Inflammatory macrophage treated with lipopolysaccharide for 1 hour (primary cell): ENCODE results near the gene KCNAB2.
A peak's percentile ranks its signal among the peaks of the same experiment; 100 is the strongest.

Experiments
- DNase-seq, 2 donors: peaks; one replicate each; pipeline ENCODE4 v3.0.0-alpha.2; 2020 to 2022

KCNAB2 gene

GRCh38 chr1:6033986-6034749, 11.5 kb upstream of the KCNAB2 start:
- peak in 1 of 2 donors; percentile 35 for DNase-seq

GRCh38 chr1:6034750-6035096, 11.0 kb upstream of the KCNAB2 start:
- no peak for DNase-seq

- no peak for DNase-seq
These were observed 10.4 kb upstream of the KCNAB2 start for GRCh38 chr1:6035303-6035702.

- no peak for DNase-seq
These were observed 10.0 kb upstream of the KCNAB2 start for GRCh38 chr1:6035719-6036118.

- no peak for DNase-seq
These were observed 8.3 kb upstream of the KCNAB2 start for GRCh38 chr1:6037338-6037762.

GRCh38 chr1:6038603-6039002, 7.1 kb upstream of the KCNAB2 start:
- no peak for DNase-seq

- DNase-seq: no peak
These were observed 6.7 kb upstream of the KCNAB2 start for GRCh38 chr1:6039031-6039430.

- DNase-seq: no peak
These were observed 5.2 kb upstream of the KCNAB2 start for GRCh38 chr1:6040444-6040843.

GRCh38 chr1:6040861-6041415, 4.8 kb upstream of the KCNAB2 start:
- peak; percentile 31 to 36 for DNase-seq

- DNase-seq: peak in 1 of 2 donors; percentile 42
These were observed 4.1 kb upstream of the KCNAB2 start for GRCh38 chr1:6041432-6042062.

GRCh38 chr1:6043561-6043960, 2.1 kb upstream of the KCNAB2 start:
- DNase-seq: no peak

- DNase-seq: no peak
These were observed 1.1 kb upstream of the KCNAB2 start for GRCh38 chr1:6044481-6045109.

- DNase-seq: no peak
These were observed 582 bp upstream of the KCNAB2 start for GRCh38 chr1:6045110-6045502.

GRCh38 chr1:6046279-6046678, 591 bp downstream of the KCNAB2 start:
- DNase-seq: no peak

- DNase-seq: no peak
These were observed 2.6 kb downstream of the KCNAB2 start for GRCh38 chr1:6048179-6048867.

- no peak for DNase-seq
These were observed 3.7 kb downstream of the KCNAB2 start for GRCh38 chr1:6049419-6049818.

- DNase-seq: no peak
These were observed 5.7 kb downstream of the KCNAB2 start for GRCh38 chr1:6051423-6051822.

GRCh38 chr1:6052543-6053205, 7.0 kb downstream of the KCNAB2 start:
- peak; percentile 34 to 65 for DNase-seq

GRCh38 chr1:6053206-6053546, 7.5 kb downstream of the KCNAB2 start:
- no peak for DNase-seq

- no peak for DNase-seq
These were observed 8.9 kb downstream of the KCNAB2 start for GRCh38 chr1:6054596-6054995.

GRCh38 chr1:6056572-6056948, 10.9 kb downstream of the KCNAB2 start:
- peak; percentile 64 for DNase-seq

- no peak for DNase-seq
These were observed 11.6 kb downstream of the KCNAB2 start for GRCh38 chr1:6057170-6057845.
